ENCODE measurements around the gene KCTD14. TPM values are rescaled to one million over a fixed set of nuclear protein-coding genes. Genes with fewer than 3 reads are reported as not detected.

KCTD14 gene, protein sequence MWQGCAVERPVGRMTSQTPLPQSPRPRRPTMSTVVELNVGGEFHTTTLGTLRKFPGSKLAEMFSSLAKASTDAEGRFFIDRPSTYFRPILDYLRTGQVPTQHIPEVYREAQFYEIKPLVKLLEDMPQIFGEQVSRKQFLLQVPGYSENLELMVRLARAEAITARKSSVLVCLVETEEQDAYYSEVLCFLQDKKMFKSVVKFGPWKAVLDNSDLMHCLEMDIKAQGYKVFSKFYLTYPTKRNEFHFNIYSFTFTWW
- 13.2 and 17.6 TPM in 2 replicates for total RNA-seq (2022)
- Bru-seq, nascent RNA, result percentile 68 among the genes with signal in this experiment
- percentile 57 among the genes with signal in this experiment for BruChase-seq, experiment 1, labeled RNA remaining after a 6-hour chase
- percentile 93 among the genes with signal in this experiment for BruChase-seq, experiment 2, labeled RNA remaining after a 2-hour chase
- long read RNA-seq, transcript KCTD14-201 (2 exons, 1,691 nt), result major isoform, 37 of 41 reads
- long read RNA-seq, partial matches to known transcripts, result 0 of 41 reads
- long read RNA-seq, other reads (novel, unspliced or antisense), result 4 of 41 reads

DNA sequence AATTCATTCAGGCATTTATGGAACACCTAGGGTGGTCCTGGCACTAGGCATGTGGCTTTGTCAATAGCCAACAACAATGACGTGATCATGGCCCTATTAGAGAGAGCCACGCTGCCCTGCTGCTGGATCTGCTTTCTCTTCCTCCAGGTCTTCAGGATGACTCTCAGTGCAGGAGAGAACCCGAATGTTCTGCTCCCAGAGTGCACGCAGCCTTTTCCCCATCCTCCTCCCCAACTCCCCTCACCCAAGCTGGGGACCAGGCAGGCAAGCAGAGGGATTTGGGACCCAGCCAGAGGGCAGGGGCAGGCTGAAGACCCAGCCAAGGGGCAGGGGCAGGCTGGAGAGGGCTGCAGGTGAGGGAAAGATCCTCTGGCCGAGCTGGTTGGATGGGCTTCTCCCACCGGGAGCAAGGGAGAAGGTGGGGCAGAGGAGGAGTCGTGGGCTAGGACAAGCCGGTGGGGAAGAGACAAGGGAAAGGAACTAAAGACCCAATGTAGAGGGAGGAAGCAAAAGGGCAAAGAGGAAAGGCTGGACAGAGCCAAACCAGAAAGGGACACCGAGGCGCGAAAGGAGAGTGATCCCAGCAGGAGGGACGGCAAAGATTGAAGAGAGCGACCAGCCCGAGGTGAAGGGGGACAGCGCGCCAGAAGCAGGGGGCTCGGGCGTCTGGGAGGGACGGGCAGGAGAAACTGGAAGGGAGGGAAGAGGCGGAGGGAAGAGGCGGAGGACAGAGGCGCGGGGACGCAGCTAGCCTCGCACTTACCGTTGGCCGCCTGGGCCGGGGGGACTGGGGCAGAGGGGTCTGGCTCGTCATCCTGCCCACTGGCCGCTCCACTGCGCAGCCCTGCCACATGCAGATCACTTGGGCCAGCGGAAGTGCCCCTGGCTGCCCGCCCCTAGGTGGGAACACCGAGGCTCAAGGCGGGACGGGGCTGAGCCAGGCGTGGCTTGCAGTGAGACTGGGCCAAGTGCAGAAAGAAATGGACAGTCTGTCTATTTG lies at the start of gene KCTD14:
Gene KCTD14, minus strand, starts transcription at position 880 of the 1,000 bp plus-strand sequence. Its CDS starts 27 bp downstream, at position 853.
- intact Hi-C loops (cut with micrococcal nuclease; ENCODE audit: unreplicated experiment), result no loop called here
- H3K36me3 Mint-ChIP-seq (ENCODE audit: insufficient read depth, unreplicated experiment), result peaks cover 22% of the 10 kb centered on the region
- CTCF ChIA-PET, result no interaction called here
- no peaks in the 10 kb centered on the region for H3K9me3 Mint-ChIP-seq (ENCODE audit: low read depth, unreplicated experiment)
- H3K27ac Mint-ChIP-seq (ENCODE audit: unreplicated experiment), result peak within 1 kb of the TSS; percentile 87
- H3K4me1 Mint-ChIP-seq (ENCODE audit: low read depth, unreplicated experiment), result peaks cover 43% of the 10 kb centered on the region
- peak within 1 kb of the TSS; percentile 98 for H3K4me3 Mint-ChIP-seq (ENCODE audit: low read depth, unreplicated experiment)
- BruUV-seq (replicated peaks), result no TSS peak
- no peaks in the 10 kb centered on the region for H3K27me3 Mint-ChIP-seq (ENCODE audit: unreplicated experiment)
- peak; percentile 74 for DNase-seq
- TF ChIP-seq, protein P1, sequence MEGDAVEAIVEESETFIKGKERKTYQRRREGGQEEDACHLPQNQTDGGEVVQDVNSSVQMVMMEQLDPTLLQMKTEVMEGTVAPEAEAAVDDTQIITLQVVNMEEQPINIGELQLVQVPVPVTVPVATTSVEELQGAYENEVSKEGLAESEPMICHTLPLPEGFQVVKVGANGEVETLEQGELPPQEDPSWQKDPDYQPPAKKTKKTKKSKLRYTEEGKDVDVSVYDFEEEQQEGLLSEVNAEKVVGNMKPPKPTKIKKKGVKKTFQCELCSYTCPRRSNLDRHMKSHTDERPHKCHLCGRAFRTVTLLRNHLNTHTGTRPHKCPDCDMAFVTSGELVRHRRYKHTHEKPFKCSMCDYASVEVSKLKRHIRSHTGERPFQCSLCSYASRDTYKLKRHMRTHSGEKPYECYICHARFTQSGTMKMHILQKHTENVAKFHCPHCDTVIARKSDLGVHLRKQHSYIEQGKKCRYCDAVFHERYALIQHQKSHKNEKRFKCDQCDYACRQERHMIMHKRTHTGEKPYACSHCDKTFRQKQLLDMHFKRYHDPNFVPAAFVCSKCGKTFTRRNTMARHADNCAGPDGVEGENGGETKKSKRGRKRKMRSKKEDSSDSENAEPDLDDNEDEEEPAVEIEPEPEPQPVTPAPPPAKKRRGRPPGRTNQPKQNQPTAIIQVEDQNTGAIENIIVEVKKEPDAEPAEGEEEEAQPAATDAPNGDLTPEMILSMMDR (IDR thresholded peaks at IDR 0.05; ENCODE audit: unreplicated experiment), result no peak

DNA sequence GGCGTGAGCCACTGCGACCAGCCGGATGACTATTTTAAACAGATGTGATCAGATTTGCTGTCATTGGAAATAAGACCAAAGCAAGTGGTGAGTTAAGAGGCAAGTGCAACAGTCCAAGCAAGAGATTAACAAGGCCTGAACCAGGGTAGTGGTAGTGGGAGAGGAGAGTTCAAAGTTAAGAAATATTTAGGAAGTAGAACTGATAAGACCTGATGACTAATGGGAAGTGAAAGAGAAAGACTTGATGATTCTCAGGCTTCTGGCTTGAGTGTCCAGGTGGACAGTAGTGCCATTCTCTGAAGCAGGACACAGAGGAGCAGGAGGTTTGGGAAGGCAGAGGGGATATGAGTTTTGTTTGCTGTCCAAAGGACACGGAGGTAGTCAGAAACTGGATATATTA lies 49.4 kb upstream of the KCTD14 start:
- TF ChIP-seq, protein P1 (IDR thresholded peaks at IDR 0.05; ENCODE audit: unreplicated experiment), result no peak
- Mint-ChIP-seq H3K4me3 (ENCODE audit: low read depth, unreplicated experiment) (peak overlapping the region; percentile 2), H3K27ac (ENCODE audit: unreplicated experiment) (no peak overlapping the region), H3K27me3 (ENCODE audit: unreplicated experiment) (no peaks in the 10 kb centered on the region), H3K4me1 (ENCODE audit: low read depth, unreplicated experiment) (peaks cover 43% of the 10 kb centered on the region), H3K9me3 (ENCODE audit: low read depth, unreplicated experiment) (no peaks in the 10 kb centered on the region), H3K36me3 (ENCODE audit: insufficient read depth, unreplicated experiment) (peaks cover 28% of the 10 kb centered on the region)
- no peak for DNase-seq
- intact Hi-C loops (cut with micrococcal nuclease; ENCODE audit: unreplicated experiment), result no loop called here
- CTCF ChIA-PET, result no interaction called here
- no TSS peak for BruUV-seq (replicated peaks)

DNA sequence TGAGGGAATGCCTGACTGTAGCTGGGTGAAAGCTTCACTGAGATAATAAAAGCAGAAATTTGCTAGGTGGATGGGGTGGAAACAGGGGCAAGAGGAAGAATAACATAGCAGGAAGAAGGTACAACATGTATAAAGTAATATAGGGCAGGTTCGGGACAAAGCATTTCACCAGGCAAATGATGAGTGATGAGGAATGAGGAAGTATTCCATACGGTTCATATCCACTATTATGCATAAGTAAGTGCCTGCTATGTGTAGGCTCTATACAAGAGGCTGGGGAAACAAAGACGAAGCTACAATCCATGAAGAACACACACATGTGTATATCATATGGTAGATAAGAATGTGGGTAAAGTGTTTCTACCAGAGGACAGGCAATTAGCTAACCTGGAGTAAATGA lies 48.6 kb upstream of the KCTD14 start:
- intact Hi-C loops (cut with micrococcal nuclease; ENCODE audit: unreplicated experiment), result no loop called here
- peaks cover 39% of the 10 kb centered on the region for H3K4me1 Mint-ChIP-seq (ENCODE audit: low read depth, unreplicated experiment)
- no TSS peak for BruUV-seq (replicated peaks)
- no peaks in the 10 kb centered on the region for H3K9me3 Mint-ChIP-seq (ENCODE audit: low read depth, unreplicated experiment)
- H3K4me3 Mint-ChIP-seq (ENCODE audit: low read depth, unreplicated experiment), result no peak overlapping the region
- CTCF ChIA-PET, result no interaction called here
- H3K36me3 Mint-ChIP-seq (ENCODE audit: insufficient read depth, unreplicated experiment), result peaks cover 32% of the 10 kb centered on the region
- no peak for DNase-seq
- TF ChIP-seq, protein P1 (IDR thresholded peaks at IDR 0.05; ENCODE audit: unreplicated experiment), result no peak
- no peaks in the 10 kb centered on the region for H3K27me3 Mint-ChIP-seq (ENCODE audit: unreplicated experiment)
- no peak overlapping the region for H3K27ac Mint-ChIP-seq (ENCODE audit: unreplicated experiment)

DNA sequence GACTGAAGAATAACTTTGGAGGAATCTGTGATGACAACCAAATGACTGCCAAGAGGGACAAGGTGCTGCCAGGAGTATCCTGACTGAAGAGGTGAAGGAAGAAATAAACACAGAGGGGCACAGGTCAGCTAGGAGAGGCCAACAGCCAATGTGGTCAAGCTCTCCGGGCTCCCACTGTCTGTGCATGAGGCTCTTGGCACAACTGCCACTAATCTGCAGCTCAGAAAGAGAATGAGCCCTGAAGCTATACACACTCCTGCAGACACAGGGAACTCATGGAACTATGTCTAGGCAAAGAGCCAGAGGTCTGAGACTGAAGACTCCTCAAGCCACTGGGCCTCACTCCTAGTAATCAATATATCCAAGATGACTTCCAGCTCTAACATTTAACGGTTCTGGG lies 47.5 kb upstream of the KCTD14 start:
- no peaks in the 10 kb centered on the region for H3K27me3 Mint-ChIP-seq (ENCODE audit: unreplicated experiment)
- H3K36me3 Mint-ChIP-seq (ENCODE audit: insufficient read depth, unreplicated experiment), result peaks cover 38% of the 10 kb centered on the region
- BruUV-seq (replicated peaks), result no TSS peak
- no peak overlapping the region for H3K4me3 Mint-ChIP-seq (ENCODE audit: low read depth, unreplicated experiment)
- H3K9me3 Mint-ChIP-seq (ENCODE audit: low read depth, unreplicated experiment), result no peaks in the 10 kb centered on the region
- CTCF ChIA-PET, result no interaction called here
- no peak overlapping the region for H3K27ac Mint-ChIP-seq (ENCODE audit: unreplicated experiment)
- TF ChIP-seq, protein P1 (IDR thresholded peaks at IDR 0.05; ENCODE audit: unreplicated experiment), result no peak
- DNase-seq, result no peak
- intact Hi-C loops (cut with micrococcal nuclease; ENCODE audit: unreplicated experiment), result no loop called here
- peaks cover 28% of the 10 kb centered on the region for H3K4me1 Mint-ChIP-seq (ENCODE audit: low read depth, unreplicated experiment)
